H9 (cell line): ENCODE data around the gene SDHA. TPM values are rescaled to one million over a fixed set of nuclear protein-coding genes. Genes with fewer than 3 reads are reported as not detected.

Experiments
- DNase-seq: peaks from one replicate; pipeline ENCODE4 v3.0.0-alpha.2; 2017
- H2AFZ ChIP-seq: one replicate; pipeline ENCODE4 v1.6.1; 2013; ENCODE audit warnings: mild to moderate bottlenecking, low read length, control low read depth, moderate library complexity
- H2AK5ac ChIP-seq: 2 replicates; pipeline ENCODE4 v1.6.1; 2013; ENCODE audit warnings: low read length, control low read depth, mixed read lengths; ENCODE audit not compliant: insufficient read length
- H2BK120ac ChIP-seq: one replicate; pipeline ENCODE4 v1.6.1; 2013; ENCODE audit warnings: low read depth, mild to moderate bottlenecking, low read length, control low read depth, inconsistent platforms; ENCODE audit not compliant: poor library complexity, severe bottlenecking
- H2BK12ac ChIP-seq: 2 replicates; pipeline ENCODE4 v1.6.1; 2013; ENCODE audit warnings: low read length, control low read depth, mixed read lengths, low read depth; ENCODE audit not compliant: insufficient read length
- H2BK15ac ChIP-seq: 2 replicates; pipeline ENCODE4 v1.6.1; 2013; ENCODE audit warnings: low read depth, low read length, control low read depth
- H2BK20ac ChIP-seq: one replicate; pipeline ENCODE4 v1.6.1; 2013; ENCODE audit warnings: low read depth, mild to moderate bottlenecking, low read length, control low read depth, inconsistent platforms; ENCODE audit not compliant: poor library complexity, severe bottlenecking
- H2BK5ac ChIP-seq: 2 replicates; pipeline ENCODE4 v1.6.1; 2013; ENCODE audit warnings: low read length, control low read depth, mixed read lengths; ENCODE audit not compliant: insufficient read length
- H3K14ac ChIP-seq: 2 replicates; pipeline ENCODE4 v1.6.1; 2013; ENCODE audit warnings: low read length, control low read depth; ENCODE audit not compliant: insufficient read depth
- H3K18ac ChIP-seq: 2 replicates; pipeline ENCODE4 v1.6.1; 2013; ENCODE audit warnings: low read depth, mild to moderate bottlenecking, mixed read lengths, low read length, control low read depth; ENCODE audit not compliant: insufficient read length
- H3K23ac ChIP-seq: 2 replicates; pipeline ENCODE4 v1.6.1; 2013; ENCODE audit warnings: low read length, control low read depth, mixed read lengths, low read depth; ENCODE audit not compliant: insufficient read length
- H3K23me2 ChIP-seq: 2 replicates; pipeline ENCODE4 v1.6.1; 2013; ENCODE audit warnings: low read depth, mild to moderate bottlenecking, mixed read lengths, low read length, control low read depth; ENCODE audit not compliant: insufficient read length, poor library complexity, severe bottlenecking
- H3K27ac ChIP-seq: 2 replicates; pipeline ENCODE4 v1.5.1; 2013; ENCODE audit warnings: low read length, control low read depth, mixed read lengths, low read depth; ENCODE audit not compliant: insufficient read length
- H3K27me3 ChIP-seq: 2 replicates; pipeline ENCODE4 v1.6.1; 2013; ENCODE audit warnings: low read length, control low read depth, inconsistent platforms; ENCODE audit not compliant: insufficient read depth
- H3K4ac ChIP-seq: 2 replicates; pipeline ENCODE4 v1.6.1; 2013; ENCODE audit warnings: low read depth, mild to moderate bottlenecking, control low read depth, inconsistent platforms, low read length, moderate library complexity
- H3K4me1 ChIP-seq: 2 replicates; pipeline ENCODE4 v1.6.1; 2013; ENCODE audit warnings: low read length, control low read depth, inconsistent platforms; ENCODE audit not compliant: insufficient read depth
- H3K4me2 ChIP-seq: 2 replicates; pipeline ENCODE4 v1.6.1; 2013; ENCODE audit warnings: low read length, control low read depth, mixed read lengths; ENCODE audit not compliant: insufficient read length, insufficient read depth
- H3K56ac ChIP-seq: 2 replicates; pipeline ENCODE4 v1.6.1; 2013; ENCODE audit warnings: low read depth, mild to moderate bottlenecking, mixed read lengths, low read length, control low read depth; ENCODE audit not compliant: insufficient read length
- H3K79me1 ChIP-seq: 2 replicates; pipeline ENCODE4 v1.6.1; 2013; ENCODE audit warnings: low read depth, mild to moderate bottlenecking, moderate library complexity, low read length, control low read depth, inconsistent platforms; ENCODE audit not compliant: insufficient read depth, poor library complexity, severe bottlenecking
- H3K79me2 ChIP-seq: 2 replicates; pipeline ENCODE4 v1.6.1; 2013; ENCODE audit warnings: low read length, control low read depth, inconsistent platforms; ENCODE audit not compliant: insufficient read depth
- H3K9ac ChIP-seq: 2 replicates; pipeline ENCODE4 v1.6.1; 2013; ENCODE audit warnings: low read length, control low read depth, mixed read lengths; ENCODE audit not compliant: insufficient read length; ENCODE audit errors: extremely low read depth
- H3K9me3 ChIP-seq: one replicate; pipeline ENCODE4 v1.6.1; 2013; ENCODE audit warnings: low read depth, low read length, inconsistent platforms; ENCODE audit not compliant: control insufficient read depth
- H3T11ph ChIP-seq: one replicate; pipeline ENCODE4 v1.6.1; 2013; ENCODE audit warnings: mild to moderate bottlenecking, low read length, control low read depth, inconsistent platforms
- H4K20me1 ChIP-seq: one replicate; pipeline ENCODE4 v1.6.1; 2013; ENCODE audit not compliant: control insufficient read depth, insufficient read length, insufficient read depth
- H4K5ac ChIP-seq: 2 replicates; pipeline ENCODE4 v1.6.1; 2013; ENCODE audit warnings: low read depth, mild to moderate bottlenecking, mixed read lengths, low read length, control low read depth; ENCODE audit not compliant: insufficient read length
- H4K8ac ChIP-seq: replicated peaks from 2 replicates; pipeline ENCODE4 v1.6.1; 2013; ENCODE audit warnings: low read length, control low read depth, mixed read lengths, low read depth; ENCODE audit not compliant: insufficient read length
- H4K91ac ChIP-seq: 2 replicates; pipeline ENCODE4 v1.6.1; 2013; ENCODE audit warnings: low read depth, mild to moderate bottlenecking, moderate library complexity, mixed read lengths, low read length, control low read depth; ENCODE audit not compliant: insufficient read length
- H3K27ac Mint-ChIP-seq, 3 experiments: 2 replicates in 2 of 3; 3 replicates in 1 of 3; pipeline ENCODE4 v1.8.0; 2020 to 2021; ENCODE audit warnings: mixed read lengths in 3 of 3, mild to moderate bottlenecking in 1 of 3, moderate library complexity in 1 of 3
- H3K27me3 Mint-ChIP-seq: 2 replicates; pipeline ENCODE4 v1.8.0; 2021; ENCODE audit warnings: low read depth, mild to moderate bottlenecking, moderate library complexity, mixed read lengths
- H3K36me3 Mint-ChIP-seq, 3 experiments: 2 replicates in 2 of 3; 3 replicates in 1 of 3; pipeline ENCODE4 v1.8.0; 2020 to 2021; ENCODE audit warnings: low read depth in 3 of 3, mixed read lengths in 3 of 3; ENCODE audit not compliant: insufficient read depth in 1 of 3
- H3K4me1 Mint-ChIP-seq, 2 experiments: 2 replicates each; pipeline ENCODE4 v1.8.0; 2020; ENCODE audit warnings: mixed read lengths in 2 of 2
- H3K4me3 Mint-ChIP-seq, 2 experiments: 2 replicates in 1 of 2; 3 replicates in 1 of 2; pipeline ENCODE4 v1.8.0; 2020 to 2021; ENCODE audit warnings: mild to moderate bottlenecking in 2 of 2, mixed read lengths in 2 of 2, moderate library complexity in 1 of 2
- H3K9me3 Mint-ChIP-seq, 2 experiments: 2 replicates in 1 of 2; 3 replicates in 1 of 2; pipeline ENCODE4 v1.8.0; 2020; ENCODE audit warnings: mild to moderate bottlenecking in 2 of 2, mixed read lengths in 2 of 2, moderate library complexity in 1 of 2
- CTCF ChIP-seq: fragments of 200-600 bp; sonication (generic); conservative IDR thresholded peaks from 3 replicates; pipeline ENCODE4 v1.8.0; 2021; ENCODE audit warnings: antibody characterized with exemption, mild to moderate bottlenecking
- WGBS: extraction: QIAGEN DNeasy Blood & Tissue Kit; methylation state at CpG from one replicate; pipeline ENCODE4 v1.1.7; 2013; ENCODE audit warnings: missing lambda C conversion rate, low lambda C conversion rate, mixed read lengths; ENCODE audit not compliant: insufficient read length; ENCODE audit errors: extremely low coverage; 5-methylcytosine and 5-hydroxymethylcytosine counted together
- total RNA-seq: library from RNA; stranded (reverse); gene quantifications from 2 replicates; pipeline ENCODE4 v1.2.1, GENCODE V29; 2021

SDHA gene
- total RNA-seq, 1 experiment from 2014 or later, result 84.8 TPM

GRCh38 chr5:185095-186070 is 32.7 kb upstream of the SDHA start:
- H2BK15ac ChIP-seq, result no peak overlapping the region
- no peak overlapping the region for H4K5ac ChIP-seq
- no peak overlapping the region for H4K8ac ChIP-seq
- H3K56ac ChIP-seq, result no peak overlapping the region
- no peaks in the 10 kb centered on the region for H3K23me2 ChIP-seq
- H3K9ac ChIP-seq, result no peak overlapping the region
- H3K4me1 ChIP-seq, result 0 out of 2 replicates have a peak, but pooled peaks cover 3% of the 10 kb centered on the region
- H3K9me3 Mint-ChIP-seq, result no peaks in the 10 kb centered on the region
- no CpG with 5 or more reads among the region's 21 CpGs for WGBS
- no peaks in the 10 kb centered on the region for H3K27me3 ChIP-seq
- H3K4me2 ChIP-seq, result no peak overlapping the region
- H3K27ac Mint-ChIP-seq, result no peak overlapping the region; a peak in 1 of 7 replicates
- no peak for DNase-seq
- no peak overlapping the region for H3K18ac ChIP-seq
- peaks cover 9 to 12% of the 10 kb centered on the region in 2 experiments for H3K4me1 Mint-ChIP-seq
- no peak overlapping the region for H3K4ac ChIP-seq
- H3K4me3 Mint-ChIP-seq, result no peak overlapping the region
- H4K20me1 ChIP-seq, result no peaks in the 10 kb centered on the region
- no peak overlapping the region for H3K27ac ChIP-seq
- H2BK20ac ChIP-seq, result no peak overlapping the region
- H2BK12ac ChIP-seq, result no peak overlapping the region
- H3K9me3 ChIP-seq, result no peaks in the 10 kb centered on the region
- no peak overlapping the region for H3K23ac ChIP-seq
- no peak for TF ChIP-seq CTCF
- no peak overlapping the region for H3T11ph ChIP-seq
- H3K36me3 Mint-ChIP-seq, result peaks cover 8 to 39% (median 38%) of the 10 kb centered on the region in 3 experiments
- H3K14ac ChIP-seq, result no peak overlapping the region
- no peaks in the 10 kb centered on the region for H3K79me1 ChIP-seq
- no peak overlapping the region for H2BK120ac ChIP-seq
- no peak overlapping the region for H4K91ac ChIP-seq
- no peak overlapping the region for H2BK5ac ChIP-seq
- H3K27me3 Mint-ChIP-seq, result peaks cover 5% of the 10 kb centered on the region
- no peak overlapping the region for H2AFZ ChIP-seq
- no peak overlapping the region for H2AK5ac ChIP-seq
- H3K79me2 ChIP-seq, result no peaks in the 10 kb centered on the region
